Fibroblast of skin of right biceps (primary cell): ENCODE measurements around the gene CDC42EP5.
"Not testable (repeated sequence)": the region's sequence is repeated elsewhere in the genome, so short reads cannot be mapped to it uniquely, and the experiment has no call there.

Source experiments
- DNase-seq: peaks from one replicate; pipeline ENCODE4 v3.0.0-alpha.2; 2013

CDC42EP5 gene

GRCh38 chr19:54446349-54446748 lies 26.7 kb downstream of the CDC42EP5 start:
- DNase-seq: not testable (repeated sequence)

DNA sequence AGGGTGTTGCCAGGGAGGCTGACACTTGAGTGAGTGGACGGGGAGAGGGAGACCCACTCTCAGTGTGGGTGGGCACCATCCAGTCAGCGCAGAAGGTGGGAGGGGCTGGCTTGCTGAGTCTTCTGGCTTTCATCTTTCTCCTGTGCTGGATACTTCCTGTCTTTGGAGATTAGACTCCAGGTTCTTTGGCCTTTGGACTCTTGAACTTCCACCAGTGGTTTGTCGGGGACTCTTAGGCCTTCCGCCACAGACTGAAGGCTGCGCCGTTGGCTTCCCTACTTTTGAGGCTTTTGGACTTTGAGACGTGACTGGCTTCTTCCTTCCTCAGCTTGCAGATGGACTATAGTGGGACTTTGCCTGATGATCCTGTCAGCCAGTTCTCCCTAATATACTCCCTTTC lies 28.4 kb downstream of the CDC42EP5 start:
- no peak for DNase-seq

DNA sequence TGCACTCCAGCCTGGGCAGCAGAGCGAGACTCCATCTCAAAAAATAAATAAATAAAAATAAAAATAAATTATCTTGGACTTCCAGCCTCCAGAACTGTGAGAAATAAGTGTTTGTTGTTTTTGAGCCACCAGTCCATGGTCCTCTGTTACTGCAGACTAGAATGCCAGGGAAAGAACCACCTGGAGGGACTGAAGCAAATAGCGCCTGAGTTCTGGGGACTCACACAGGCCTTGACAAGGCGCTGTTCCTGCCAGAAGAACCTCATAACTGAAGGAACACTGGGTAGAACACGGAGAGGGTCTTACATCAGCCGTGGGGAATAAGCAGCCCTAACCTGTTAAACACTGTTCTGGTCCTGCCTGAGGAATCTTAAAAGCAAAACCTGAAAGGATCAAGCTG lies 32.5 kb downstream of the CDC42EP5 start:
- no peak for DNase-seq

DNA sequence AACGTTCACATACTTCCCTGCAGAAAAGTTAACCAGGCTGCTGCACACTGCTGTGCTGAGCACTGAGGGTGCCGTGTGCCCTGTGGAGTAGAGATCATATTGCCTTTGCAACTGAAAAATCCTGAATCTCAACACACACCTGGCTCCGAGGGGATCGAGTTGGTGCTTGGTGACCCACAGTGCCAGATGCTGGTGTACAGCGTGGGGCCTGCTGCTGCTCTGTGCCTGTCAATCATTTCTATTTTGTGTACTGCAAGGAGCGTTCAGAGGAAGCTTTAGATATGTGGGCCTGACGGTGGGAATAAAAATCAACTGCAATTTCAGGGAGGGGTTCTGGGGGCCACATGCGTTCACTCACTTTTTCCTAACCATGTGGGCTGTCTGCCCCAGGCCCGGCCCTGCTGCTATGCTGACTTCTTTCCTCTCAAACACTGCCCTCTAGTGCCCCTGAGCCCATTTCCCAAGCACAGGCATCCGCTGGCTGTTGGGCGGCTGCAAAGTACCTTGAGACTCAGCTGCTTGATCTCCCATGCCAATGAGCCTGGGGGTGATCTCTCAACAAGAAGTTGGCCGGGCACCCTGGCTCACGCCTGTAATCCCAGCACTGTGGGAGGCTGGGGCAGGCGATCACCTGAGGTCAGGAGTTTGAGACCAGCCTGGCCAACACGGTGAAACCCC lies 33.8 kb downstream of the CDC42EP5 start:
- DNase-seq: peak; percentile 39

- DNase-seq: no peak
These were observed 36.4 kb downstream of the CDC42EP5 start for GRCh38 chr19:54436628-54437252.

- no peak for DNase-seq
These were observed 37.0 kb downstream of the CDC42EP5 start for GRCh38 chr19:54436031-54436523.

DNA sequence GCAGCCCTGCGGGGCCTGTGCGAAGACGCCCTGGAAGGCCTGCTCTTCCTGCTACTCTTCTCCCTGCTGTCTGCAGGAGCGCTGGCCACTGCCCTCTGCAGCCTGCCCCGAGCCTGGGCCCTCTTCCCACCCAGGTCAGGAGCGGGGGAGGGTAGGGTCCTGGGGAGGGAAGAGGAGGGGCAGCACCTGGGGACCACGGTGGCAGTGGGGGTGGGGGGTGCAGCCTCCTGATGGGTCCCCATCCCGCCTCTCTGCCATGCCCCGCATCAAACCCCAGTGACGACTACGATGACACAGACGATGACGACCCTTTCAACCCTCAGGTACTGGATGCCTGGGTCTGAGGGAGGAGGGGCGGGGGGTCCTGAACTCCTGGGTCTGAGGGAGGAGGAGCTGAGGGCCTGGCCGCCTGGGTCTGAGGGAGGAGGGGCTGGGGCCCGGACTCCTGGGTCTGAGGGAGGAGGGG lies 37.5 kb downstream of the CDC42EP5 start:
- DNase-seq: no peak

GRCh38 chr19:54434873-54435214 lies 38.3 kb downstream of the CDC42EP5 start:
- no peak for DNase-seq

GRCh38 chr19:54434112-54434872 lies 38.8 kb downstream of the CDC42EP5 start:
- DNase-seq: no peak

DNA sequence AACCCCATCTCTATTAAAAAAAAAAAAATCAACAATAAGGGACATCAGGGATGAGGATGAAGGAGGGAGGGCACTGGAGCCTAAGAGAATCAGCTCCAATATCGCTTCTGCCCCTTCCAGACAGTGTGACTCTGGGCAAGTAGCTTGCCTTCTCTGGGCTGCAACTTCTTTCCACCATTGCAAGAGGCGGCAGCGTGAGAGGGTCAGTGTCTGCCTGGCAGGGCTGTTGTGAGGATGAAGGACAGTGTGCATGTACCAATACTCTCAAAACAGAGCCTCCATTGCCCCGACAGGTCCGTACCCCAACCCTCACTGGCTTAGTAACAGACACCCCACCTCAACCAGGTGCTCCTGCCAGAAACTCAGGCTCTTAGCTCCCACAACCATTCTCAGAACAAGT lies 39.4 kb downstream of the CDC42EP5 start:
- no peak for DNase-seq

DNA sequence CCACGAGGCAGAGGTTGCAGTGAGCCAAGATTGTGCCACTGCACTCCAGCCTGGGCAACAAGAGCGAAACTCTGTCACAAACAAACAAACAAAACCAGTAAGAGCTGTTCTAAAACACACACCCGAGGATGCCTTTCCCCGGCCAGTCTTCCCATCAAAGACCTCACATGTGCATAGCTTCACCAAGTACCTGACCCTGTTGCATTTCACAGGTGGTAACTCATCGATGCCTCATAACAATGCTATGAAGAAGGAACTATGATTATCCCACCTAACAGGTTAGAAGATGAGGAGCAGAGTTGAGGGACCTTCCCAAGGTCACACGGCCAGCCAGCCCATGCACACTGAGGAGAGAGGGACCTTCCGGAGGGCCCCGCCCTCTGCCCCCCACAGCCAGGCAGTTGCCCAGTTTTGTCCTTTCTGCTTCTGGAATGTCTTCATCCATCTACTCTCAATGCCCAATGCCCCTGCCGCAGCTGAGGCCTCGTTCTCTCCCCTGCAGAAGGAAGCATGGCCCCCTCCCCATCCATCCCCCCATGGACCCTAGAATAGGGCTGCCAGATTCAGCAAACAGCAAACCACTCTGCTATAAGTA lies 40.9 kb downstream of the CDC42EP5 start:
- DNase-seq: no peak

DNA sequence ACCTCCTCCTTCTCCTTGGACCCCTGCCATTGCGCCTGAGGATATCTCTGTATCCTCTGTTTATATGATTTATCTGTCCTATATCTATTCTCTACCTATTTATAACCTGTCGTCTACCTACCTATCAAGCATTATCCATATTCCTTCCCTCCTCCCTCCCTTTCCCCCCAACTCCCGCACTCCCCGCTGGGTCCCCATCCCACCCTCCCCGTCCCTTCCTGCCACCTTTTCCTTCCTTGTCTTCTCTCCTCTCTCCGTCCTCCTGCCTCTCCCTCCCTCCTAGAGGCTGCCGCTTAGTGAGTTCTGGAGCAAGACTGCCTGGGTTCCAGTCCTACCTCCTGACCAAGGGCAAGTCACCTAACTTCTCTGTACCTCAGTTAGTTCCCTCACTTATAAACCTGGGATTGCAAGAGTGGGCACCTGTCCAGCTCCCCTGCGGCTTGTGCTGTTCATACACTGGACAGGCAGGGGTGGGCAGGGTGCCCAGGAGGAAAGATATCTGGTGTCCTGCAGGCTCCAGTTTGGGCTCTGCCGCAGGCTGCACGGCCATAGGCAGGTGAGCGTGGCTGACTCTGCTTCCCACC lies 41.7 kb downstream of the CDC42EP5 start:
- no peak for DNase-seq

GRCh38 chr19:54430306-54431254 lies 42.5 kb downstream of the CDC42EP5 start:
- DNase-seq: peak; percentile 16

DNA sequence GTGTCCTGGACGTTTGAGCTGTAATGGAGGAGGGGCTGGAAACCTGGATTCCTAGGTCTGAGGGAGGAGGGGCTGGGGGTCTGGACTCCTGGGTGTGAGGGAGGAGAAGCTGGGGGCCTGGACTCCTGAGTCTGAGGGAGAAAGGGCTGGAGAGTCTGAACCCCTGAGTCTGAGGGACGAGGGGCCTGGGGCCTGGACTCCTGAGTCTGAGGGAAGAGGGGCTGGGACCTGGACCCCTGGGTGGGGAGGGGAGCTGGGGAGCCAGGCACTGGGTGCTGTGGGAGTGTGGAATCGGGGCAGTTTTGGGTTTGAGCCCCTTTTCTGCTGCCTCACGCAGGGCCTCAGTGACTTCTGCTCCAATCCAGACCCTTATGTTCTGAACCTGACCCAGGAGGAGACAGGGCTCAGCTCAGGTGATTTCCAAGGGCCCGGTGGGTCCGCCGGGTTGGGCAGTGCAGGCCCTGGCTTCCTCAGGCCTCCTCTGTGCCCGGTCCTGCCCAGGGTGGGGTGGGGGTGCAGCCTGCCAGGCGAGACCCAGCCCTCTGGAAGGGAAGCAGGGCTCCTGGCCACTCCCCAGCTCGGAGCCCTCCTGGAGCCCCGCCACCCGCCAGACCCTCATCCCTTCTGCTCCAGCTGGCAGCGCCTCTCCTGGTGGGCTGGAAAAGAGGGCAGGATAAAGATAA lies 43.4 kb downstream of the CDC42EP5 start:
- no peak for DNase-seq

- no peak for DNase-seq
These were observed 44.0 kb downstream of the CDC42EP5 start for GRCh38 chr19:54429176-54429495.

DNA sequence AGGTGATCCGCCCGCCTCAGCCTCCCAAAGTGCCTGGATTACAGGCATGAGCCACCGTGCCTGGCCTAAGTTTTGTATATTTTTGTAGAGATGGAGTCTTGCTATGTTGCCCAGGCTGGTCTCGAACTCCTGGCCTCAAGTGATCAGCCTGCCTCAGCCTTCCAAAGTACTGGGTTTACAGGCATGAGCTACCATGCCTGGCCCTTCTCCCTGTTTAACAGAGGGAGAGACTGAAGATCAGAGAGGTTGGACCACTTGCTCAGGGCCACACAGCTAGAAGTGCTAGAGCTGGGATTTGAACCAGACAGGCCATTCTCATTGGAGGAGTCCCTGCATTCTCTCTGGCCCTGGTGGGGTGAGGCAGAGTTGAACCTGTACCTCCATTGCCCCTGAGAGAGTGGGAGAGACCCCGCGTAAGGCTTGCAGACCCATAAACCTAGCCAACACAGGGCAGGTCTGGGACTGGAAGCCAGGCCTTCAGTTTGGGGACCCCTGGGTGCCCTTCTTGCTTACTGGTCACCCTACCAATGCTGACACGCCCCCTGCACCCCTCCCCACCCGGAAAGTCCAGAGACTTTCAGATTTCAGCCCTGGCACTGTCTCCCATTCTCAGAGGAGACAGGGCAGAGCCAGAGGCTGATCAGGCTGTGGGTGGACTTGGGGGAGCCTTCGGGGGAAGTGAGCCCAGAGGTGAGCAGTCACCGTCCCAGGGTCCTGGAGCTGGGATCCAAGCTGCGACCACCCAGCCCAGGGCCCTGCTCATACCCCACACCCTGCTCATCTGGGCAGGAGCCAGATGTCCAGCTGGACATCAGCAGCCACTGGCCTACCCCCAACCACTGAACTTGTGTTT lies 44.5 kb downstream of the CDC42EP5 start:
- no peak for DNase-seq

DNA sequence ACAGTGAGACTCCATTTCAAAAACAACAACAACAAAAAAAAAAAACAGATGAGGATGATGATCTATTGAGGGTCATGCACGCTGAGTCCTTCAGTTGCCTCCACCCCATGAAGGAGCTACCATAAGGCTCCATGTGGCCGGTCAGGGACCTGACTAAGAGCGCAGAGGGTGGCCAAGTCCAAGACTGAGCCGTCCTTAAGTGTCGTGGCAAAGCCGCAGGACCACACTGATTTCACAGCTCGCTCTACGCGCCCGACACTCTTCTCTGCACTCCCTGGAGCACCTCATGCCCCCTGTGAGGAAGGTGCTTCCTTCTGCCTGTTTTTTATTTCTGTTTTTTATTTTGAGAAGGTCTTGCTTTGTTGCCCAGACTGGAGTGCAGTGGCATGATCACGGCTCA lies 45.5 kb downstream of the CDC42EP5 start:
- no peak for DNase-seq

GRCh38 chr19:54426291-54426931 lies 46.7 kb downstream of the CDC42EP5 start:
- no peak for DNase-seq

DNA sequence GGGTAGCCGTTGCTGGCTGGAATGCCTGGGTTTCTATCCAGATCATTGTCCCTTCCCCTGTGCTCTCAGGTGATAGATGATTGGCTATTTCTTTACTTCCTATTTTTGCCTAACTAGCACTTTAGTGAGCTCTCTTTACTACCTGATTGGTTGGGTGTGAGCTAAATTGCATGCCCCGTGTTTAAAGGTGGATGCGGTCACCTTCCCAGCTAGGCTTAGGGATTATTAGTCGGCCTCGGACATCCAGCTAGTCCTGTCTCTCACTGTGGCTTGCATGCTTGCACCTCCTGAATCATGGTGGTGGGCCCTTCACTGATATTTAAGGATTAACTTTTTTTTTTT lies 47.7 kb downstream of the CDC42EP5 start:
- no peak for DNase-seq
